Breast epithelium (tissue), 4 donors: ENCODE data around the gene GPR17. TPM values are rescaled to one million over a fixed set of nuclear protein-coding genes. Genes with fewer than 3 reads are reported as not detected.

ENCODE experiments used
- DNase-seq, 2 donors: peaks; one replicate each; pipeline ENCODE4 v3.0.0-alpha.2; 2019; ENCODE audit warnings: low spot score in 2 of 2
- H3K27ac ChIP-seq, 2 donors: fragments of 200-600 bp; sonication (generic) in 1 of 2; one replicate each; pipeline ENCODE4 v1.5.1; 2016 to 2019; ENCODE audit warnings: mild to moderate bottlenecking in 1 of 2
- H3K27me3 ChIP-seq, 2 donors: fragments of 200-600 bp; sonication (generic) in 1 of 2; one replicate each; pipeline versions ENCODE4 v1.5.1 to v1.6.0; 2017 to 2019; ENCODE audit warnings: control low read depth in 1 of 2, mild to moderate bottlenecking in 1 of 2
- H3K36me3 ChIP-seq: fragments of 200-600 bp; one replicate; pipeline ENCODE4 v1.5.1; 2019
- H3K4me1 ChIP-seq, 2 donors: fragments of 200-600 bp; sonication (generic); one replicate each; pipeline ENCODE4 v1.5.1; 2016 to 2019; ENCODE audit warnings: control low read depth in 1 of 2
- H3K4me3 ChIP-seq, 3 donors: fragments of 200-600 bp; sonication (generic); 1 replicate in 2 of 3; 2 replicates in 1 of 3; pipeline ENCODE4 v1.5.1; 2016 to 2019; ENCODE audit warnings: mild to moderate bottlenecking in 3 of 3, moderate library complexity in 2 of 3
- H3K9me3 ChIP-seq, 2 donors: fragments of 200-600 bp; sonication (generic) in 1 of 2; one replicate each; pipeline ENCODE4 v1.5.1; 2016 to 2019; ENCODE audit warnings: control low read depth in 1 of 2
- POLR2A ChIP-seq: fragments of 450-650 bp; IDR thresholded peaks from one replicate; pipeline ENCODE4 v1.6.1; 2016; ENCODE audit warnings: antibody characterized with exemption, mild to moderate bottlenecking, moderate library complexity
- POLR2AphosphoS5 ChIP-seq, 3 donors: sonication (generic); formaldehyde crosslinking; IDR thresholded peaks; one replicate each; pipeline ENCODE4 v1.6.1; 2017; ENCODE audit warnings: antibody characterized with exemption in 3 of 3
- intact Hi-C: fragments of 100-400 bp; cut with DNase I; formaldehyde crosslinking; loops from one replicate; pipeline ENCODE4 v1.15.1; 2023; ENCODE audit warnings: low total_unique reads
- total RNA-seq, 3 donors: library from RNA; depleted of rRNA; stranded (reverse); fragments of >200 nt; gene quantifications; one replicate each; pipeline ENCODE4 v1.1.0, GENCODE V29; 2016
- TF ChIP-seq, protein P1 (sequence below), 3 donors: fragments of 450-650 bp; IDR thresholded peaks; one replicate each; pipeline ENCODE4 v1.5.1; 2016 to 2017; ENCODE audit warnings: antibody characterized with exemption in 3 of 3, mild to moderate bottlenecking in 3 of 3, moderate library complexity in 3 of 3

Gene GPR17
- total RNA-seq, 3 donors from 2014 or later: not detected

DNA sequence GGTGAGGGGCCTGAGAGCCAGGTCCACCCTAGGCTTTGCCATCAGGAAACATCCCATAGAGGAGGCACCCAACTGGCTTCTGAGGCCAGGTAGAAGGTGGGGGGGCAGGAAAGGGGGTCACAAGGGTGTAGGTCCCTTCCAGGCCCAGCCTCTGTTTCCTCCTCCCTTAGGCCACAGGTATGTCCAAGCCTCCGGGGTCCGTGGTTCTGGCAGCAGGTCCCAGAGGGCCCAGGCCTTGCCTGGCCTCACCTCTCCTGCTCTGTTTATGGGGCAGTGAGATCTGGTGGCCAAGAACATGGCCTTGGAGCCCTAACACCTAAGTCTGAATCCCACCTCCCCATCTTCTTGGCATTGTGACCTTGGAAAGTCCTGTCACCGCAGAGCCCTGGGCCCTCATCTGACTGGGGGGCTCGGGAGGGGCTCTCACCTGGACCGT is 21.6 kb upstream of the GPR17 start:
- DNase-seq: no peak
- no peak overlapping the region for H3K27ac ChIP-seq
- no peak overlapping the region for H3K4me3 ChIP-seq
- H3K36me3 ChIP-seq: no peaks in the 10 kb centered on the region
- no peaks in the 10 kb centered on the region for H3K27me3 ChIP-seq
- no peaks in the 10 kb centered on the region for H3K9me3 ChIP-seq
- intact Hi-C loops: no loop called here
- H3K4me1 ChIP-seq: no peaks in the 10 kb centered on the region
- TF ChIP-seq, protein P1, sequence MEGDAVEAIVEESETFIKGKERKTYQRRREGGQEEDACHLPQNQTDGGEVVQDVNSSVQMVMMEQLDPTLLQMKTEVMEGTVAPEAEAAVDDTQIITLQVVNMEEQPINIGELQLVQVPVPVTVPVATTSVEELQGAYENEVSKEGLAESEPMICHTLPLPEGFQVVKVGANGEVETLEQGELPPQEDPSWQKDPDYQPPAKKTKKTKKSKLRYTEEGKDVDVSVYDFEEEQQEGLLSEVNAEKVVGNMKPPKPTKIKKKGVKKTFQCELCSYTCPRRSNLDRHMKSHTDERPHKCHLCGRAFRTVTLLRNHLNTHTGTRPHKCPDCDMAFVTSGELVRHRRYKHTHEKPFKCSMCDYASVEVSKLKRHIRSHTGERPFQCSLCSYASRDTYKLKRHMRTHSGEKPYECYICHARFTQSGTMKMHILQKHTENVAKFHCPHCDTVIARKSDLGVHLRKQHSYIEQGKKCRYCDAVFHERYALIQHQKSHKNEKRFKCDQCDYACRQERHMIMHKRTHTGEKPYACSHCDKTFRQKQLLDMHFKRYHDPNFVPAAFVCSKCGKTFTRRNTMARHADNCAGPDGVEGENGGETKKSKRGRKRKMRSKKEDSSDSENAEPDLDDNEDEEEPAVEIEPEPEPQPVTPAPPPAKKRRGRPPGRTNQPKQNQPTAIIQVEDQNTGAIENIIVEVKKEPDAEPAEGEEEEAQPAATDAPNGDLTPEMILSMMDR (IDR thresholded peaks at IDR 0.05): no peak
- no peak for TF ChIP-seq POLR2A
- no peak for TF ChIP-seq POLR2AphosphoS5 (IDR thresholded peaks at IDR 0.05)

DNA sequence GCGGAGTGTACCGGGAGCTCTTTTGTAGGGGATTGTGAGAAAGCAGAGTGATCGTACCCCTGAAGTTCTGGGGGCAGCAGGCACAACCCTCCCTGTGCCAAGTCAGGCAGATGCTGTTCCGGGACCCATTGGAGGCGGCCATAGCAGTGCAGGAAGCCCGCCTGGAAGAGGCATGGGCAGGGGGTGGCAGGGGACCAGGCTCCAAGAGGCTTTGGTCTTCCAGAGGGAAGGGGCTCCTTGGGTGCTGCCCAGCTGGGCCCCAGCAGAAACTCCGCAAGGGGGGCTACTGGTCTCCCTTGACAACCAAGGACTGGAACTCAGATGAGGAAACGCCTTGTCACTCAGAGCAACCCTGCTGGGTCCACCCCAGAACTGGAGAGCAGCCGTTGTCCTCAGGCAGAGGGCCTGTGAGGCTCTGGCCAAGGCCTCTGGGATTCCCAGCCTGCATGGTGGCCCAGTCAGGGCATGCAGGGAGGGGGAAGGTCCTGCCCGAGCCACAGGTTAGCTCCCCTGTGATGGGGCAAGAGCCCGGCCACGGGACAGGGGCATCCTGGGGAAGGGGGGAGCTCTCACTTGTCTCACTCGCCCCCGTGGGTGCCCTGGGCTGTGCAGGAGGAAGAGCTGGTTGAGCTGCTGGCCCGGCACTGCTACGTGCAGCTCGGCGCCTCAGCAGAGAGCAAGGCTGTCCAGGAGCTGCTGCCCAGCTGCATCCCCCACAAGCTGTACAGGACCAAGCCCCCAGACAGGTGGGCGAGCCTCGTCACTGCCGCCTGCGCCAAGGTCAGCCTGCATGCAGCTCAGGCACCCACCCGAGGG is 21.0 kb upstream of the GPR17 start:
- intact Hi-C loops: loop anchor here (5.0 kb wide), 1 partner anchor 333 kb away; the partner anchor contains the start of gene ERCC3
- DNase-seq: no peak
- no peak for TF ChIP-seq POLR2A
- TF ChIP-seq, protein P1 (IDR thresholded peaks at IDR 0.05): no peak
- TF ChIP-seq POLR2AphosphoS5 (IDR thresholded peaks at IDR 0.05): no peak
- Histone ChIP-seq H3K27me3 (no peaks in the 10 kb centered on the region), H3K9me3 (no peaks in the 10 kb centered on the region), H3K36me3 (no peaks in the 10 kb centered on the region), H3K4me3 (no peak overlapping the region), H3K4me1 (no peaks in the 10 kb centered on the region), H3K27ac (no peak overlapping the region)

DNA sequence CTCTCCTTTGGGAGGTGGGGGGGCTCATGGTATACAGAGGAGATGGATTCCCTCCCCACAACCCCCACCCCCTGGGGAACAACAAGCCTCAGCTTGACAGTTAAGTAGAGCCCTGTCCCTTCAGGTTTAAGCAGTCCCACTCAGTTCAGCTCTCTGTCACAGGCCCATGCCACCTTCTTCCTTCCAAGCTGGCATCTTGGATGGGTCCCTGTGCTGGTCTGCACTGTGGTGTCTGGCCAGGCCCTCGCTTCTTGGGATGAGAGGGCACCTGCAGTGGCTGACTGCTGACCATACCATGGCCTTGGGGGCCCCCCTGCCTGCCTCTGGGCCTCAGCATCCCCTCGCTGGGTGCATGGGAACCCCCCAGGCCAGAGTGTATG is 20.4 kb upstream of the GPR17 start:
- H3K27ac ChIP-seq: no peak overlapping the region
- H3K9me3 ChIP-seq: no peaks in the 10 kb centered on the region
- intact Hi-C loops: loop anchor here (5.0 kb wide), 1 partner anchor 333 kb away; the partner anchor contains the start of gene ERCC3
- H3K4me1 ChIP-seq: no peaks in the 10 kb centered on the region
- H3K36me3 ChIP-seq: no peaks in the 10 kb centered on the region
- TF ChIP-seq POLR2A (no peak), POLR2AphosphoS5 (IDR thresholded peaks at IDR 0.05) (no peak)
- TF ChIP-seq, protein P1 (IDR thresholded peaks at IDR 0.05): no peak
- no peaks in the 10 kb centered on the region for H3K27me3 ChIP-seq
- DNase-seq: no peak
- no peak overlapping the region for H3K4me3 ChIP-seq

DNA sequence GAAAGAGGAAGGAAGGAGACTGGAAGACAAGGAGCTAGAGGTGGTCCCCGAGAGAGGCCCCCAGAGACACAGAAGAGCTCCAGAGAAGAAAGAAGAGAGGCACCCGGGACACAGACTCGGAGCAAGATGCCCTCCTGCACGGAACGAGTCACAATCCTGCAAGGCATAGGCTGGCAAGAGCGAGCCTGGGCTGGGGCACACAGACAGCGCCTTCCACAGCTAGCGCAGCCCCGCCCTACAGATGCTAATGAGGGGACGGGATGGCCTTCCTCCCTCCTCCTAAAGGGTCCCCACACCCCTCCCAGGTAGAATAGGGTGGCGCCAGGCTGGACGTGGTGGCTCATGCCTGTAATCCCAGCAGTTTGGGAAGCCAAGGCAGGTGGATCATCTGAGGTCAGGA is 19.8 kb upstream of the GPR17 start:
- Histone ChIP-seq H3K9me3 (no peaks in the 10 kb centered on the region), H3K4me3 (no peak overlapping the region), H3K36me3 (no peaks in the 10 kb centered on the region), H3K4me1 (no peaks in the 10 kb centered on the region), H3K27ac (no peak overlapping the region), H3K27me3 (no peaks in the 10 kb centered on the region)
- intact Hi-C loops: loop anchor here (5.0 kb wide), 1 partner anchor 334 kb away; the partner anchor contains the start of gene ERCC3
- no peak for DNase-seq
- no peak for TF ChIP-seq POLR2AphosphoS5 (IDR thresholded peaks at IDR 0.05)
- TF ChIP-seq, protein P1 (IDR thresholded peaks at IDR 0.05): no peak
- TF ChIP-seq POLR2A: no peak
